GM18870 (cell line): ENCODE results near the gene SLC6A7.

ENCODE experiments used
- ATAC-seq: cut with Tn5 transposase; IDR thresholded peaks from one replicate; pipeline ENCODE4 v1.9.1; 2021; ENCODE audit warnings: moderate library complexity; ENCODE audit not compliant: unreplicated experiment

SLC6A7 gene

DNA sequence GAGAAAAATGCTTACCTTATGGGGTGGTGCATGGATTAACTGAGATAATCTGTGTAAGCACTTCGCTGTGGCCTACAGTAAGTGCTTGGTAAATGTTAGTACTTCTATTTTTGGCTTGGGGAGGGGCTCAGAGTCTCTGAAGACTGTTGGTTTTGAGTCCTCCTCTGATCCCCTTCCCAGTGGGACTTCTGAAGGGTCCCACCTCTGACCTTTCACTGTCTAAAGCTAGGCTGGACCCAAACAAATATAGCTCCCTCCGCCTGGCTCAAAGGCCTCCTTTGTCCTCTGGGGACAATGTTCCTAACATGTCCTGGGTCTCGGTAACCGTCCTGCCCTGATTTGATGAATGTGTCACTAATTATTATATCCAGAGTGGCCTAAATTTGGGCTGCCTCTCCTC is 64.9 kb downstream of the SLC6A7 start:
- no peak for ATAC-seq

GRCh38 chr5:150255659-150256409 is 66.0 kb downstream of the SLC6A7 start:
- ATAC-seq, result no peak

- no peak for ATAC-seq
Measured at GRCh38 chr5:150256410-150257064, 66.7 kb downstream of the SLC6A7 start.

DNA sequence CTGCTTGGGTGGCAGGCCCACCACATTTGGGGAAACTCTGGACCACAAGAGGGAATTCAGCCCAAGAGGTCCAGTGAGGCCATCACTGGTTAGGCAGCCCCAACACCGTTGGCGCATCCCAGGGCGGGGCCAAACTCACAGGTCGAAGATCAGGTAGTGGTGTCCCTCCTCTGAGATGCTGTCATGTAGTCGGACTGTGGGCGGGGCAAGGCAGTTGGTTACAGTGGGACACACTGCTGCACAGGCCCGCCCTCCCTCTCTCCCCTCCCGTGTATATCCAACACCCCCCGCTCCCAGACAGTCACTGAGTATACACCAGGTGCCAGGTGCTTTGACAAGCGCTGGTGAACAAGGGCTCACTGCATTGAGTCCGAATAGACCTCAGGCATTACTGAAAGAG is 67.6 kb downstream of the SLC6A7 start:
- ATAC-seq, result no peak

- no peak for ATAC-seq
Measured at GRCh38 chr5:150258130-150258529, 68.3 kb downstream of the SLC6A7 start.
